Measurements from ENCODE around the gene TRAF4.

The TRAF4 gene, protein sequence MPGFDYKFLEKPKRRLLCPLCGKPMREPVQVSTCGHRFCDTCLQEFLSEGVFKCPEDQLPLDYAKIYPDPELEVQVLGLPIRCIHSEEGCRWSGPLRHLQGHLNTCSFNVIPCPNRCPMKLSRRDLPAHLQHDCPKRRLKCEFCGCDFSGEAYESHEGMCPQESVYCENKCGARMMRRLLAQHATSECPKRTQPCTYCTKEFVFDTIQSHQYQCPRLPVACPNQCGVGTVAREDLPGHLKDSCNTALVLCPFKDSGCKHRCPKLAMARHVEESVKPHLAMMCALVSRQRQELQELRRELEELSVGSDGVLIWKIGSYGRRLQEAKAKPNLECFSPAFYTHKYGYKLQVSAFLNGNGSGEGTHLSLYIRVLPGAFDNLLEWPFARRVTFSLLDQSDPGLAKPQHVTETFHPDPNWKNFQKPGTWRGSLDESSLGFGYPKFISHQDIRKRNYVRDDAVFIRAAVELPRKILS

DNA sequence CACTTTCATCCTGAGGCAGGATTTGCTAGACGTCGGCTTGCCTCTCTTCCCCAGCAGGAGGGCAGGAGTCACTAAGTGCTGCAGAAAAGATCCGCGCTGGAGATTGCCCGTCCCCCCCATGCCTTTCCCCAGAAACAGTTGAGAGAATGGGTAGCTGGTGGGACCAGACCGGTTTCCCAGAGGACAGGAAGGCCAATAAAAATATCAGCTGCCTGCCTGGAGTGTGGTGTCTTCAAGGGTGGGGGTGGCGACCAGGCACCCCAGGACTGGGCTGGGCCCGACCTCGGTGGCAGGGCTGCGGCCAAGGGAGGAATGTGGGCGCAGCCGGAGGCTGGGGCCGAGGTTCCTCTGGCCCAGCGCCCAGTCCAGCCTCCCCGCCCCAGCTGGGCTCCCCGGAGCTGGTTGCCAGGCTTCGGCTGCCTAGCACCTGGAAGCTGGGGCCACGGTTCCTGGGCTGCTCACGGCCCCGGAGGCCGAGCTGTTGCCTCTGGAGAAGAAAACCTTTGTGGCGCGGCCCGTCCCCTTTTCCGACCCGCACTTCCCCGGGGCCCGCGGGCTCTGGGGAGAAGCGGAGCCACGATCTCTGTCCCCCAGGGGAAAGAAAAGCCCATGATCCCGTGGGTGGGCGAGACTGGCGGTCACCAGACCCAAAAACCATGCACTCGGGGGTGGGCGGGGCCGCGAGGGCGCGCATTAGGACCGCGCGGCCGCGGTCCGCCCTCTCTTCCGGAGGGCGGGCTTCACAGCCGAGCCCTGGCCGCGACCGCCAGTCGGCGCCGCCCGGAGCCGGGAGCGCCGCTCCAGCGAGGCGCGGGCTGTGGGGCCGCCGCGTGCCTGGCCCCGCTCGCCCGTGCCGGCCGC lies at the start of gene TRAF4:
TRAF4 (plus strand) TSS at position 769 of the 861 bp plus-strand sequence. CDS start 102 bp downstream, outside the sequence.
- FAIRE-seq (no peak), DNase-seq (ENCODE audit: low spot score) (peak; percentile 91)

DNA sequence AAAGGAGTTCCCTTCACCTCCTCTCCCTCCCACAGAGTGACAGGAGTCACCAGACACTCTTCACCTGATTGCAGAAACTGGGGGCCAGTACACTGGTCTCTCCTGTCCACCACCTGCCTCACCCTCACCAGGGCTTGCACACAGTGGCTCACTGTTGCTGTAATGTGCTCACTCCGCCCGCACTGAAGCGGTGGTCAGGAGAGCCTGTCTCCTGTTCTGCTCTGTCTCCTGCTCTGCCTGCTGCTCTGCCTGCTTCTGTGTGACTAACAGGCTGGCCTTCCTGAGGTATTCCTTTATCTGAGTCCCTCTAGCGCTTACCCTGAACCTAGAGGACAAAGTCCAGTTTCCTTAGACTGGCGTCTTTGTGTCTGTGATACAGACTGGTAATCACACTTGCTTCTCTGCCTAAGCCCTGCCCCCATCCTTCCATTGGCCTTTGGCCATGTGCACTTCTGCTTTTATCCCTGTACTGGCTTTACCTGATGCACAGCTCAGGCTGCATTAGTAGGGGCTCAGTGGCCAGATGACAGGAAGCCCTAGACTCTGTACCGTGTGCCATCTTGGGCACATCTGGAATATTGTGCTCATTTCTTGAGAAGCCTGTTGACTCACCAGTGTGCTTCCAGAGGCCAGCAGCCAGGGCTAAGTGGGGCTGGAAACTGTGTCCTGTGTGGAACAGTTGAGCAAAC lies 45.4 kb upstream of the TRAF4 start:
- DNase-seq (ENCODE audit: low spot score) (no peak), FAIRE-seq (no peak)

DNA sequence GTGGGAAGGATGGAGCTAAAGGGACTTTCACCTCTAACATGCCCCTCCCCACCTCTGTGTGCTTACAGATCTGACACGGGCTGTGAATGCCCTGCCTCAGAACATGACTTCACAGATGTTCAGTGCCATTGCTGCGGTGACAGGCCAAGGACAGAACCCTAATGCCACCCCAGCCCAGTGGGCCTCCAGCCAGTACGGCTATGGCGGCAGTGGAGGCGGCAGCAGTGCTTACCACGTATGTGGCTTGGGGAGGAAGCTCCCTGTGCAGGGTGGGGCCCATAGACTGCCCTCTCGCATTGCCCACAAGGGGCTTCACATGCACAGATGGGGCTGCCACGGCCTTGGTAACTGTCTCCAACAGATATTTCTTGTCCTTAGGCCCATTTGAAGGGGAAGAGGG lies 43.5 kb upstream of the TRAF4 start:
- DNase-seq (ENCODE audit: low spot score) (no peak), FAIRE-seq (no peak)

DNA sequence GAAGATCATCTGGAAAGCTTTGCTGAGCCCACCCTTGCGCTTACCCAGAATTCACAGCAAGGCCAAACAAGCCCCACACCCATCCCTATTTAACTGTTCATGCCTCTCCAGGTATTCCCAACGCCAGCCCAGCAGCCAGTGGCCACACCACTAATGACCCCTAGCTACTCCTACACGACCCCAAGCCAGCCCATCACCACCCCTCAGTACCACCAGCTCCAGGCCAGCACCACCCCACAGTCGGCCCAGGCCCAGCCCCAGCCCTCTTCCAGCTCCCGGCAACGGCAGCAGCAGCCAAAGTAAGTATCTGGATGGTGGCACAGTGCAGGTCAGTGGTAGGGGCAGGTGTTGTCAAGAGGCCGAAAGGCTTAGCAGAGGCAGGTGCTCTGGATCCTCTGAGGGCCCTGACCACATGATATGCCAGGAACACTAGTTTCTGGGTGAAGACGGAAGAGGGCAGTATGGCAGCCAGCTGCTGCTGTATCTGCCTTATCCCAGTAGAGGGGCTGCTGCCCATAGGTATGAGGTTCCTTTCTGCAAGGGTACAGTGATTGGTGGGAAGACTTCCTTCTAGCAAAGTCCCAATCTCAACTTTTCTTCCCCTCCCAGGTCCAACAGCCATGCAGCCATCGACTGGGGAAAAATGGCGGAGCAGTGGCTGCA lies 42.9 kb upstream of the TRAF4 start:
- no peak for FAIRE-seq
- no peak for DNase-seq (ENCODE audit: low spot score)

DNA sequence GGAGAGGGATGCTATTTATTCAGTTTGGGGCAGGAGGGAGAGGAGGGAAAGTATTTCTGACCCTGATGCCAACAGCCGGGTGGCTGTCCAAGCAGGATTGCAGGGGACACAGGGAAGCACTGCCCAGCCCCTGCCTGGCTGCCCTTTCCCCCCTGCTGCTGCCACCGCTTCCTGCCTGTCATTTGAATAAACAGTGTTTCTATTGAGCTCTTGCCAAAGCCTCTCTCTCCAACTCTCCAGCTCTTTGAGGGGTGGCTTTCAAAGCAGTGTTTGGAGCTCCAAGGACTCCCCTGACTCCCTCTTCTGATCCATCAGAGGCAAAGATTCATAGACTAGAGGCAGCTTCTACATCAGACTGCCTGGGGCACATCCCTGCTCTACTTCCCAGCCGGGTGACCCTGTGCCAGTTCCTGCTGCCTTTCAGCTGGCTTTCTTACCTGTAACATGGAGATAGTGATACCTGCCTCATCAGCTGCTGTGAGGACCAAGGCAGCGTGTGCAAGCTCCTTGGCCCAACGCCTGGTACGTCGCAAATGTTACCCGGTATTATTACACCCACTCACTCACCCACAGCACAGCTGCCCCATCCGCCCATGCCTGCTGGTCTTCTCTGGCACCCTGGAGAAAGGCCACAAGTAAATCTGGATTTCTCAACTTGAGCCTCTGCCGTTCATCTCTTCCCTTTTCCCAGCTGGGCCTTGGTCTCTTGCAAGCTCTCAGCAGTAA lies 41.6 kb upstream of the TRAF4 start:
- DNase-seq (ENCODE audit: low spot score) (no peak), FAIRE-seq (no peak)

DNA sequence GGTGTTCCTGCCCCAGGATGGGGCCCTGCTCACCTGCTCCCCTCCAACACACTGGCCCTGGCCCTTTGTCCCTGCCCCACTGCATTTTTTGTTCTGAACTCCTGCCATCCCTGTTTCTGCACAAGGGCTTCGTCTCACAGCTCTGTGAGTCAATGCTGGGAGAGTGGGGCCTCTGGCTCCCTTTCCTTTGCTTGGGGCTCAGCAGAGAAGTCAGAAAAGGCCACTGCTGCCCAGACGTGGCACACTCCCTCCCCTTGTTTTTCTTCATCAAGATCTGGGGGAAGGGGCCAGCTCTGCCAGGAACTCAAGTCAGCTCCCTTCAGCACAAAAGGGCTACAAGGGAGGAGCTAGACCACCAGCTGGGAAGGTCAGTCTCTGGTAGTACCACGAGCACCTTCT lies 41.1 kb upstream of the TRAF4 start:
- DNase-seq (ENCODE audit: low spot score) (no peak), FAIRE-seq (no peak)

DNA sequence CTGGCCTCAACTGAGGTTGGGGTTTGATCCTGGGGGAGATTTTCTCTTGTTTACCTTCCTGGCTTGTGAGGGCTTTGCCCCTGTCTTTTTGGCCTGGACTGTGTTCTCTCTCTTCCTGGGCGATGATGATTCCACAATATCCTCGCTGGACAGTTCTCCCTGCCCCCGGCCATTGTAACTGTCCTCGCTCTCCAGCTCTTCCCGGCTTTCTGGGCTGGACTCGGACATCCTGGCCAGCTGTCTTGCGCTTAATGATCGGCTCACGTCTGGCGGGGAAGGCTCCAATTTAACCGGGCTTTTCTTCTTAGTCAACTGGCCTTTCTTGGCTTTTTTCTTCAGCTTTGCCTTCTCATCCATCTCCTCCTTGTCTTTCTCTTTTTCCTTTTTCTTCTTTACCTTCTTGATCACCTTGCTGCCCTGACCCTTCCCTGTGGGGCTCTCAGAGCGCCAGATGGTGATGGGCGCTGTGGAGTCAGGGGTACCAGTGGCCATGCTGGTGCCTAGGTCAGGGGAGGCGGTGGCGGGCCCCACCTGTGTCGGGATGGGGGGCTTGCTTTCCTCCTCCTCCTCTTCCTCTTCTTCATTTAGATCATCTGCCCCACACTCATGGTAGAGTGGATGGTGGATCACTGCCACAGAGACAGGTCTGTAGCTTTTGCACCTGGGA lies 40.1 kb upstream of the TRAF4 start:
- DNase-seq (ENCODE audit: low spot score) (no peak), FAIRE-seq (no peak)

DNA sequence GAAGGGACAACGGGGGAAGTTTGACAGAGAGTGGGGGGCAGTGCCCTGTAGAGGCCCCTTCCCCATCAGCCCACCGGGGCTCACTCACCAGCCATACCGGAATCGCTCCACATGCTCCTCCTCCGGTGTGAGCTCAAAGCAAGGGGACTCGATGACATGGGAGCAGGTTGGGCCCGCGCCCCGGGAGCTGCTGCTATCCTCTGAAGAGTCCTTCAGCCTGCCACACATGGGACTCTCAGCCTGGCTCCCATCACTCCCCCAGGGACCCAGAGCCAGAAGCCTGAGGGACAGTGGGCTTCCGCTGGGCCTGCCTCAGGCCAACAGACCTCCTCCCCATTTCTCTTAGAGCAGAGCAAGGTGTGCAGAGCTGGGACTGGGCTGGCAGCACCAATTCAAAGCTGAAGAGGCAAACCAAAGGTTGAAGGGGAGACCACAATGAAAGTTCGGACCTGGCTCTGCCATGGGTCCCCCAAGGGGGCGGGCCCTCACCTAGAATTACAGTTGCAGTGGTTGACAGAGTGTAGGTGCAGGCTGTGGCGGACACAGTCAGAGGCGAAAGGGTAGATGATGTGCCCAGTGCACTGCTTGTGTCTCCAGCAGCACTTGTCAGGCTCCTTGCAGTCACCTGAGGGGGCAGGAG lies 39.5 kb upstream of the TRAF4 start:
- FAIRE-seq (no peak), DNase-seq (ENCODE audit: low spot score) (no peak)

DNA sequence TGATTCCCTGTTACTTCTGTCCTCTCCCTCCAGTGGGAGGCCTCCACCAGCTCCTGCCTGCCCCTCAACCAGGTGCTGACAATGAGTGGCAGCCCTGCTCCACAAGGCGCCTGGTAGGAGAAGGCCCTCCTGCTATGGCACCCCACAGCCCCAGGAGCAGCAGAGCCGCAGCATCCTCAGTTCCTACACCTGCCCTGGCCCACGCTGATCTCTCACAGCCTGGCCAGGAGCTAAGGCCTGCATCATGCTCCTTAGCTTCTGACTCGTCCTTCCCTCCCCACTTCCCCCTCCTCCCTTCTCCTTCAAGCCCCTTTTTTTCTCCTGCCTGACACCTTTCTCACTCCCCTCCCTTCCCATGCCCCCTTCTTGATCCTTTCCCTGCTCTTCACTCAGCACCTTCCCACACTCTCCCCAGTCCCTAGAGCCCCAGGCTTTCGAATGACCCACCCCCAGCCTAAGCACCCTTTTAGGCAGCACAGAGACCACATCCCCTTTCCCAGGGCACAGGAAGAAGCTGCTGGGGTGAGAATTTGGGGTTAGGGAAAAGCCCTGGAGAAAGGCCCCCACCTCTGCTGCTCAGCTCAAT lies 38.6 kb upstream of the TRAF4 start:
- DNase-seq (ENCODE audit: low spot score) = no peak
- FAIRE-seq = no peak

DNA sequence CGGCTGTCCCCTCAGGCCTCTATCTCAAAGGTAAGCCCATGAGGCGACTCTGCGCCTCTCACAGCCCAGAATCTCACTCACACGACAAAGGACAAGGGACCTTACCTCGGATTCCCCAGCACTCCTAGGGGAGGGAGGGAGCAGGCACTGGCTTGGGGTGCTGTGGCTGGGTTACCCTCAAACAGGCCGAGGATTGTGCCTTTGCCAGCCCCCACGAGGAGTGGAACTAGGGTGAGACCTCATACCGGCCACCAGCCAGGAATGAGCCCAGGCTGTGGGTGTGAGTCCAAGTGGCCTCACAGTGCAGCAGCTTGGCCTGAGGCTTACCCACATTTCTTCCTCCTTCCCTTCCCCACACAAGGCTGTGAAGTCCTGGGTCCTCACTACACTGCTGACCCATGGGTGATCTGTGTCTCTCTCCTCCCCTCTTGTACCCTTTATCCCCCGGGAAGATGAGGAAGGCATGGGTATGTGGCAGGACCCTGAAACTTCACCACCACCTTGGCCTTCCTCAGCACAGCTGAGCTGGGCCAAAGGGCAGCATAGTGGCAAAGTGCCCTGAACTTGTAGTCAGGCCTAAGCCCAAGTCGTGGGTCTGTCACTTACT lies 38.0 kb upstream of the TRAF4 start:
- FAIRE-seq = no peak
- DNase-seq (ENCODE audit: low spot score) = no peak

DNA sequence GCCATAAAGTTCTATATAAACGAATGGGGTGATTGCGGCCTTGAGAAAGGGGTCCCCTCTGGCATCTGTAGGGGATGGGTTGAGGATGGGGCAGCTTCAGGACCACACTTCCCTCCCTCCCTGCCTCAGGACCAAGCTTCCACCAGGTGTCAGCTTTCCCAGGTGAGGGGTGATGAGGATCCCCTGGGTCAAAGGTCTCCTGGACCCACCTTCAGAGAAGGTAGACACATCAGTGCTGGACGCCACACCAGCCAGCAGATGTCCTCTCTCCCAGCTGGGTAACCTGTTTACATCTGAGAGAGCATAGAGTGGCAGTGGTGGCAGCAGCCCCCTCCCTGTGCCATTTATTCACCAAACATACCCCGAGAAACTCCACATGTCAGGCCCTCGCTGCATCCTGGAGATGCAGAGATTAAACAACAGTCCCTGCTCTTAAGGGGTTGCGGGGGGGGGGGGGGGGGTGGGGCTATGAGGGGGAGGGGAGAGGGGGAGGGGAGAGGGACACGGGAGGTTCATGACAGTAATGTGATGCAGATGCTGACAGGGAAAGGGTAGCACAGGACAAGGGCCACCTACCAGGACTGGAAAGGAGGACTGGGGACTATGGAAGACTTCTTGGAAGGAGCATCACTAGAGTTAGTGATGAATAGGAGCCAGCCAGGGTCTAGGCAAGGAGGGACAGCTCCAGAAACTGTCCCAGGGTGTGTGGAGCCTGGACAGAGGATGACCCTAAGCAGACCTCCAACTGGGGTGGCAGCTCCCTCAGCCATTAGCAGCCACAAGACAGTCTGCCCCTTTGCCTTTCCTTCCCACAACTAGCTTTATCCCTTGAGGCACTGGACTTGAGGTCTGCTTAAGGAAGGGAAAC lies 37.1 kb upstream of the TRAF4 start:
- no peak for FAIRE-seq
- DNase-seq (ENCODE audit: low spot score) = no peak

DNA sequence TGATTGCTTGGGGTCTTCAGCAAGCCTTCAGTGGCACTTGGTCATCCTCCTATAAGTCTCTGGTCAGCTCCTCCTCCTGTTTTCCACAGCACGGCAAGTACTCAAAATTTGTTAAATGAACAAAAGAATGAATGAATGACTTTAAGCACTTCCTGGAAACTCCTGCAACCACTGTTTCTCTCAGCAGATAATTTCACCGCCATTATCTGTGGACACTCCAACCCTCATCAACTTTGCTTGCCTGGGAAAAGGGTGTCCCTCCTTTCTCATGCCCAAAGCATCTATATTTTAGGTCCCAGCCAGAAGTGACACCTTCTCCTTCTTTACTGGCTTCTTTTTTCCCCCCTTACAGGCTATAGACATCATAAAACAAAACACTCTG lies 36.5 kb upstream of the TRAF4 start:
- no peak for FAIRE-seq
- no peak for DNase-seq (ENCODE audit: low spot score)

DNA sequence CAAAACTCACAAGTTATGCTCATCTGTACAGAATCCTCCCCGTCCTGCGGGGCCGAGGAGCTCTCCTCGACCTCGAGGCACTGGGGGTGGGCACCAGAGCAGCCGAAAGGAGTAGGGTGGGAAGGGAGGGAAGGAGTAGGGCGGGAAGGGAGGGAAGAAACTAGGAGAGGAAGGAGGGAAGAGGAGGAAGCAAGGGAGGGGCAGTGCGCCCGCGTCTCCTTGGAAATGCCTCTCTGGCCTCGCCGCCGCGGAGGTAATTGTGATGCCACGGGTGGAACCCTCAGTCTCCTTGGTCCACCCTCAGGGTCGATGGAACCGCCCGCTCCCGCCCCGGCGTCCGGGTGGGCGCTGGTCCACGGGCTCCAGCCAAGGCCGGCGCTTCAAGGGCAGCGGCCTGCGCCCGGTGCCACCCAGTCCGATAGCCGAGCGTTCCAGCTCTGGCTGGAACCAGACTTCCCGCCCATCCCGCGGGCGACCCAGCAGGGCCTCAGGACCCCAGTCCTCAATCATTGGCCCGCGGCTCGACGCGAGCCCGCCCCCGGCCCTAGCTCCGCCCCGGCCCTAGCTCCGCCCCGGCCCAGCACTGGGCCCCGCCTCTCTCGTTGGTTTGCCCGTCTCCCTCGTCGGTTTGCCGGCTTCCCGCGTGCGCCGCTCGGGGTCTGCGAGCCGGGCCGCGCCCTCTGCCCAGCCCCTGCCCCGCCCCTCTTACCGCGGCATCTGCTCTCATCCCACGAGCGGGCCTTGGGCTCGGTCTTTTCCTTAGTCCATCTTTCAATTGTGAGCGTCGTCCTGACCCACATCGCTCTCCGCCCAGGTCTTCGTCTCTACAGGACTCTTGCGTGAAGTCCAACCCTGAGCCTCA lies 32.7 kb upstream of the TRAF4 start:
- FAIRE-seq (peak; percentile 55), DNase-seq (ENCODE audit: low spot score) (peak; percentile 97)

DNA sequence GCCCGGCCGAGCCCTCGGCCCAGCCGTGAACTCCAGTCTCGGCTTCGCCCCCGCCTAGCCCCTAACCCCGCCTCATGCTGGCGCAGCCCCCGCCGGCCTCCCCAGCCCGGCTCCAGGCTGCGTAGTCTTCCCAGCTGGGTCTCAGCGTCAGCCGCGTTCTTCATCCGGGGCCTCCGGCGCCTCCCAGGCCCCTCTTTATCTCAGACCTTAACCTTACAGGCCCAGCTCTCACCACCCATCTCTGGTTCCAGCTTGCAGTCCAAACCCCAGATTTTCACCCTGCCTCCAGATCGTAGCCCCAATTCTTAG lies 32.1 kb upstream of the TRAF4 start, which contains the start of gene PROCA1:
PROCA1 (minus strand) TSS at position 166 of the 309 bp plus-strand sequence. CDS start 228 bp downstream, outside the sequence.
- no peak for DNase-seq (ENCODE audit: low spot score)
- no peak for FAIRE-seq

DNA sequence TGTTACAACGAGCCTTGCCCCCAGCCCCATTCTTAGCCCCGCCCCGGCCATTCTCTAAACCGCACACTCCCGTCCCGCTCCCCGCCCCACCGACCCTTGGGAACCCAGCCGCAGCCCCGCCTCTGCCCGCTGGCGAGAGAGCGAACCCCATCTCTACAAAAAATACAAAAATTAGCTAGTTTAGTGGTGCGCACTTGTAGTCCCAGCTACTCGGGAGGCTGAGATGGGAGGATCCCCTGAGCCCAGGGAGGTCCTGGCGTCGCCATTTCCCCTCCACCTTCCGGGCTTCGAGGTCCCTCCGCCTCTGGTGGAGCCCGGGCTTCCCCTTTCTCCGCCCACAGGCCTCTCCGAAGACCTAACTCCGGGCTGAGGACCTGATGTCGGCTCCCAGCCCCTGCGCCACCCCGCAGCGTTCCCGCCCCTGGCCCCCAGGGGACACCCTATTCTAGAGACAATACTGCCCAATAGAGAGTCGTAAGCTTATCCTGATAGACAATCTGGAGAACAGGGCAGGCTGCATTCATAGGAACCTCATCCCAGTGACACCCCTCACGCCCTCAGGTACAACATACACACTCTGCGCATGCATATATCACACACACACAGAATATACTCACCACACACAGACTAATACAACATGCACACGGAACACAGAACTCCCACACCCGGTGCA lies 31.6 kb upstream of the TRAF4 start:
- no peak for DNase-seq (ENCODE audit: low spot score)
- FAIRE-seq = no peak

DNA sequence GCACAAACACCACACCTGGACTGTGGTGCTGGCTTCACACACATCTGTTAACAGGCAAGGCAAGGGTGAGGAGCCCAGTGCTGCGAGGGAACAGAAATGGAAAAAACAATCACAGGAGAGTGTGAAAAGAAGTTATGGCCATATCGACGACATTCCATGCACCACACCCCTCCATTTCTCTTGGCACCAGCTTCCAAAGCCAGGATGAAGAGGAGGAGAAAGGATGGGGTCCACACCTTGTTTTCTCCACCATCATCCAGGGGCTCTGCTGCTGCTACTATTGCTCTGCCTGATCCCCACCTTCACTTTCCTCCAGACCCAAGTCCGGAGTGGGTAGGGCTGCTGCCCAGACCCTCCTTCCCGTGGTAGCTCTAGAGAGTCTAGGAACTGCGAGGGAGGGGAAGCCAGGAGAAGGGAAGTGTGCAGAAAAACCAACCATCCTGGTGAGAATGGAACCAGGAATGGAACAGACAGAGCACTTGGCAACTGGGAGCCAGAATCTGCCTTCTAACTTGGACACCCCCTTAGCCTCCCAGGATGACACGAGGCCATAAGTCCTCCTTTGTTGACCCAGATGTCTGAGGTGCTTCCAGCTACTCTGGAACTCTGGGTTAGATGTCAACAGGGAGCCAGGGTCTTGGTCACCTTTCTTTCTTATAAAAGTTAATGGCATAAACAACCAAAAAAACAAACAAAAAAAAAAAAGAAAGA lies 31.0 kb upstream of the TRAF4 start:
- FAIRE-seq = no peak
- DNase-seq (ENCODE audit: low spot score) = no peak

Data from urothelium cell line (cell line).